Left colon (tissue), 2 donors: ENCODE data around the gene LRRC70. TPM values are rescaled to one million over a fixed set of nuclear protein-coding genes. Genes with fewer than 3 reads are reported as not detected.

Experiments
- total RNA-seq, 2 donors: library from RNA; stranded (reverse); fragmentation: NEBNext Ultra II Directional; extraction: Animal tissue kit (Norgen Biotek cat#: 25700); gene quantifications; one replicate each; pipeline ENCODE4 v1.2.1, GENCODE V29; 2021
- donor health status: DM: no; HTN: no; CAD: no.
- donor health status: DM: yes; HTN: yes; CAD: no.

The LRRC70 gene
- total RNA-seq, 2 donors from 2014 or later, result 1.9 to 2.4 TPM

Other genes starting within 250 kb of the LRRC70 start
- gene DIMT1, start 174.9 kb upstream of the LRRC70 start, total RNA-seq, result 10 to 100 TPM in 1 of 2 donors, 1 to 10 TPM in 1; 9.6 to 10.0 TPM
- 10 to 100 TPM; 18.0 to 18.8 TPM for gene IPO11, start 166.1 kb upstream of the LRRC70 start, total RNA-seq